ENCODE results near the gene MLN.
"Not testable (repeated sequence)": the region's sequence is repeated elsewhere in the genome, so short reads cannot be mapped to it uniquely, and the experiment has no call there.

Gene MLN

DNA sequence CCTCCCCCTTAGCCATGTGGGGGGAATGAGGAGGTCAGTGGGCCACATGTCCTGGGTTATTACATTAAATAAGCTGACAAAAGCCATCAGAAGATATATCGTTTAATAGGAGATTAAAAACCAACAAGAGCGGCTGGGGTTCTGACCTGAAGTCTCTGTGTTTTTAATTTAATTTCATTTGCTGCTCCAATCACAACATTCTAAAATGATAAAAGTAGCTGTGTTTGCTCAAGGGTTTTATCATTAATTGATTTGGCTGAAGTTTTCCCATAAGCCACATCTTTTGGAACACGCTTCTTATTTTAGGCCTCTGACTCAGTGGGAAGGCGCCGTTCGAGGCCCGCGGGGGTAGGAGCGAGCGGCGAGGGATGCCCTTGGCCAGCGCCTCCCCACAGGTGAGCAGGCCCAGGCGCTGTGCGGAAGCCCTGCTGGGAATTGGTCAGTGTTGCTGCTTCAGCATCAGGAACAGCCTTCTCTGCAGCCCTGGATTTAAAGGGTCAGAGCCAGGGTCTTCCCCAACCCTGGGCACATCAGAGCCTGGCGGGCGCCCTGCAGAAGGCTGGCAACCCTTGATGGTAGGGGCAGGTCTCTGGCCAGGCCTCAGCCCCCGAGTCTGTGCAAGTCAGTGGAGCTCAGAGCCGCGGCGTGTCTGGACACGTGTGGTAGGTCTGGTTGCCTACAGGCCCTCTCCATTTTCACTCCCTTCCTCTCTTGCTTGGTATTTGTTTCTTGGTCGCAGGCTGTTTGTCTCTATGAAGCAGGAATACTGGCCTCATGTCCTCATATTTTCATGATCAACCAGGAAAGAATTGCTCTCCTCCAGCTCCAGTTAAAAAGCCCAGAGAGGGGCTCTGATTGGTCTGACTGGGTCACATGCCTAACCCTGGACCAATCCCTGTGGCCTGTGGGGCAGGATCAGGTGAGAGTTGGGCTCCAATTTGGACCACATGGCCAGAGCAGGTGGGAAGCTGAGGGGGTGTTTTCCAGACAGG lies 30.9 kb upstream of the MLN start:
- no peak for DNase-seq (ENCODE audit: low read depth)

DNA sequence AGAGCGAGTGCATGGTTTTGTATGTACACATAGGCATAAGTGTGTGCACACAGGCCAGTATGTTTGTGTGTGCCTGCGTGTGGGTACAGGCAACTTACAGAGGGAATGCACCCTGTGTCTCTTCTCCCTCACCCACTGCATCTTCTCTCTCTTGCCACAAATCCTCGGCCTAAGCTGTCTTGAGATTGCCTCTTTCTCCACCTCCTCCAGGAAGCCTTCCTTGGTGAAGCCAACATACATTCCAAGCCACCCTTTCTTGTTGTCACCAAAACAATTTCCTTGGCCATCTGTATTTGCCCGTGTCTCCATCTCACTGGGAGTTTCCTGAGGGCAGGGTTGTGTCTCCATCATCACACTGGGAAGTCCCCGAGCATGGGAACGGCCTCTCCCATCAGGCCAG lies 29.8 kb upstream of the MLN start:
- no peak for DNase-seq (ENCODE audit: low read depth)

DNA sequence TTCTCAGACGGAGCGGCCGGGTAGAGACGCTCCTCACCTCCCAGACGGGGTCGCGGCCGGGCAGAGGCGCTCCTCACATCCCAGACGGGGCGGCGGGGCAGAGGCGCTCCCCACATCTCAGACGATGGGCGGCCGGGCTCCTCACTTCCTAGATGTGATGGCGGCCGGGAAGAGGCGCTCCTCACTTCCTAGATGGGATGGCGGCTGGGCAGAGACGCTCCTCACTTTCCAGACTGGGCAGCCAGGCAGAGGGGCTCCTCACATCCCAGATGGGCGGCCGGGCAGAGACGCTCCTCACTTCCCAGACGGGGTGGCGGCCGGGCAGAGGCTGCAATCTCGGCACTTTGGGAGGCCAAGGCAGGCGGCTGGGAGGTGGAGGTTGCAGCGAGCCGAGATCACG lies 29.0 kb upstream of the MLN start:
- not testable (repeated sequence) for DNase-seq (ENCODE audit: low read depth)

GRCh38 chr6:33831725-33832124 lies 27.9 kb upstream of the MLN start:
- DNase-seq (ENCODE audit: low read depth) = not testable (repeated sequence)

- no peak for DNase-seq (ENCODE audit: low read depth)
Measured at GRCh38 chr6:33830635-33831240, 26.9 kb upstream of the MLN start.

- no peak for DNase-seq (ENCODE audit: low read depth)
Measured at GRCh38 chr6:33828764-33829731, 25.2 kb upstream of the MLN start.

GRCh38 chr6:33828452-33828763 lies 24.6 kb upstream of the MLN start:
- no peak for DNase-seq (ENCODE audit: low read depth)

DNA sequence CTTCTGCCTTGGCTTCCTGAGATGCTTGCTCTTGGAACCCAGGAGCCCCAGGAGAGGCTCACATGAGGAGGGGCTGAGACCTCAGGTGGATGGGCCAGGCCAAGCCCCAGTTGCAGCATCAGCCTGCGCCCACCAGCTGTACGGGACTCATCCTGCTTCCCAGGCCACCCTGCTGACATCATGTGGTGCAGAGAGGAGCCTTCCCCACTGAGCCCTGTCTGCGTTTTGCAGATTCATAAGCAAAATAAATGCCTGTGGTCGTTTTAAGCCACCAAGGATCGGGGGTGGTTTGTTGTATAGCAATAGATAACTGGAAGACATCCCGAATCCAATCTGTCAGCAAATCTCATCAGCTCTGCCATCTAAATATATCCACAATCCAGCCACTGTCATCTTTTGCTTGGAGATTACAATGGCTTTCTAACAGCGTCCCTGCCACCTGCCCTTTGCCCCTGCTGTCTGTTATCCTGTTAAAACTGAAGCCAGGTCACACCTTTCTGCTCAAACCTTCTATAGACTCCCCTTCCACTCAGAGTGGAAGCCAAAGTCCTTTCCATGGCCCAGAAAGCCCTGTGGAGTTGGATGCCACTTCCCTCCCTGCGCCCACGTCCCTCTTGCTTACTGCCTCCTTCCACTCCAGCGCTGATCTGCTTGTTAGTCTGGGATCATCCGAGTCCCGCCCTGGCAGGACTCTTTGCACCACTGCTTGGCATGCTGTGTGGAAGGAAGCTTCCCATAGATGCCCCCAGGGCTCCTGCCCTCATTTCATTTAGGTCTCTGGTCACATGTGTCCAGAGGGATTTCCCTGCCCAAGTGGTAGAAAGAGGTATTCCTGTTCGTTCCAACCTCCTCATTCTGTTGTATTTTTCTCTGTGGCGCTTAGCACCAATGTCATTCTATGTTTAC lies 24.0 kb upstream of the MLN start:
- DNase-seq (ENCODE audit: low read depth) = no peak

DNA sequence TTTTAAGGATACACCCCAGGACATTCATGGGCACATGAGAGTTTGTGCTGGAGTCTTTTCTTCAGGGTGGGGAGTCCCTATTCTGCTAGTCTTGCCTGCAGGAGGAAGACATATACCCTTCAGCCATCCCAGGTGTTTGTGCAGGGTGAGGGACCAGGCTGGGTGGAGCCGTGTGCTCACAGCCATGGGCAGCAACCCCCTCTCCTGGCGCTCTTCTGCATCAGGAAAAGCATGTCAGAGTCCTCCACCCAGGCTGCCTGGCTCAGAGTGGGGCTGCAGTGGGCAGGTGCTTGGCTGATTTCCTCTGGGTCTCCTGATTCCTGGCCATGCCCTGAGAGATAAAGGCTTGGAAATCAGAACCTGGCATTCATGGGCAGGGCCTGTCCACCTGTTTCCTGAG lies 22.7 kb upstream of the MLN start:
- DNase-seq (ENCODE audit: low read depth) = no peak

DNA sequence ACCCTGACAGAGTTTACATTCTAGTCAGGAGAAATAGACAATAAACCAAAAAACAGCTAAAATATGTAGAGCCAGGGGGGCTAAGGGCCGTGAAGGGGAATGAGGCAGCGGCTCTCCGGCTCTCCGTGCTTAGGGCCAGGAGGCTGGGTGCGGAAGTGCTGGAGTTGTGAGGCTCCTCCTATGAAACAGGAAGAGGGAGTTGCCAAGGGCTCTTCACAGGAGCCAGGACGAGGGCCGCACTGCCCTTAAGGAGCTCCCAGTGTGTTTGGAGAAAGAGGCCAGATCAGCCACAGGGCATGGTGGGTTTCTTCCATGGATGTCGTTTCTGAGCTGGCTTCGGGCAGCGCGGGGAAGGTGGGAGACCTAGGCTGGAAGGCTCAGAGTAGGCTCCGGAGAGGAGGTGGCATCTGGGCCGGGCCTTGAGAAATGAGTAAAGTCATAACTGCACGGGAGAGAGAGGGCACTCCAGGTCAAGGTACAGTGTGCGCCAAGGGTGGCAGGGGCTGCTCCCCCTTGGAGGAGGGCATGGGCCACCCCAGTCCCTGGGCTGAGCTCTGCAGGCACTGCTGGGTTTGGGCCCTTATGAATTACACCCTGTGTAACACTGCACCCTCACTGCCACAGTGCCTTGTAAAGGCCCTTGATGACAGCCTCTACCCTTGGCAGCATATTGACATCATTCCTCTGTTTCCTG lies 20.8 kb upstream of the MLN start:
- DNase-seq (ENCODE audit: low read depth) = no peak

DNA sequence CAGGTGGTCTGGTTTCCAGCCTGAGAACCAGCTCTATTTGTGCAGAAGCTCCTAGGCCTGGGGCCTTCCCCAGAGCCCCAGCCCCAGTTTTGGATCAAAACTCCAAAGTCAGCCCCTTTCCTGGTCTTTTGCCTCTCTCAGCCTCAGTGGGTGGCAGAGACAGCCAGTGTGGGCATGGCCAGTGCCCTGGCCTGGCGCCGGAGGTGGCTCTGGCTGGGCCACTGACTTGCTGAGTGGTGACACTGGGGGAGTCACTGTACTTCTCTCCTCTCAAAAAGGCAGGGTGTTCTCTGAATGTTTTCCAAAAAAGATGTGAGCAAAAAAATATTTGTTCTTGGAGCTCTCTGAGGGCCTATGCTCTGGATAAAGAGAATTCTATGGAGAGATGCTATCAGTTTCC lies 20.0 kb upstream of the MLN start:
- no peak for DNase-seq (ENCODE audit: low read depth)

GRCh38 chr6:33822575-33823395 lies 19.0 kb upstream of the MLN start:
- no peak for DNase-seq (ENCODE audit: low read depth)

DNA sequence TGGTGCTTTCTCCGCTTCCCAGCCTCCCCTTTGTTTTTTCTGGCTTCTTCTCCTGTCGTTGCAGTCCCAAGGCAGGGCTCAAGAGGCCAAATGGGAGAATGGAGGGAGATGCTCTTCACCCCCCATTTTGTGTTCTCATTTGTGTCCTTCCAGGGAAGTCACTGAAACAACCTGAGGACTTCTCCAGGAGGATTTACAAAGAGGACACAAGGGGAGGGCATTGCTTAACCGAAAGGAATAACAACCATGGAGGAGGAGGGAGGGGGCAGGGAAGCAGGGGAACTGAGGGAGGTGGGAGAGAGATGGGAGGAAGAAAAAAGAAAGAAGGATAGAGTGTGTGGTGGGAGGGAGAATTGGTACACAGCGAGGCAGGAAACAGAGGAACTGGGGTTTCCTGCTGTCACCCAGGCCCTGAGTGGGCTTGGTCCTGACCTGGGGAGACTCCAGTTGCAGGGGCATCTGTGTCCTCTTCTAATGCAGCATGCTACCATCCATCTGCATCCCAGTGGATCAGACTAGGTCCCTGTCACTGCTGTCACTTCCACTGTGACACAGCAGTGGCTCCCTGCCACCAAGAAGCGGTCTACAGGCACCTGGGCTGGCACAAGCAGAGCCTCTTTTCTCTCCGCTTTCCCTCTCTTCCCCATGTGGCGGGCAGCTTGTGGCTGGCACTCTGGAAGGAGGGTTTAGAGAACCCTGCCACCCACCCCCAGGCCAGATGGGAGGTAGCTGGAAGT lies 17.1 kb upstream of the MLN start:
- DNase-seq (ENCODE audit: low read depth) = no peak

DNA sequence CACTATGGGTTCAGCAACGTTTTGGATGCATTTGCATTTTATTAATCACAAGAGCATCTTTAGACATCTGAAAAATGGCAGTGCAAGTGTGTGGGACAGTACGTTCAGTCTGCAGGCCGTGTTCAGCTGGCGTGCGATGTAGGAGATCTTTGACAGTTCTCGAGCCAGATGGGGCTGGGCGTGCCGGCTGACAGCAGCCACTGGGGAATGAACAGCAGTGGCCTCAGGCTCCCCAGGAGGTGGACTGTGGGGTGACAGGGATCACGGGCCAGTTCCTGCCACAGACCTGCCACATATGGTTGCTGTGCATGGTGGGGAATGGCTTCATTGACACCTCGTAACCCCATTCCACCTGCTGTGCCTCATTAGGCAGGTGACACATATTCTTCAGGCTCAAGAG lies 16.4 kb upstream of the MLN start:
- DNase-seq (ENCODE audit: low read depth) = no peak

DNA sequence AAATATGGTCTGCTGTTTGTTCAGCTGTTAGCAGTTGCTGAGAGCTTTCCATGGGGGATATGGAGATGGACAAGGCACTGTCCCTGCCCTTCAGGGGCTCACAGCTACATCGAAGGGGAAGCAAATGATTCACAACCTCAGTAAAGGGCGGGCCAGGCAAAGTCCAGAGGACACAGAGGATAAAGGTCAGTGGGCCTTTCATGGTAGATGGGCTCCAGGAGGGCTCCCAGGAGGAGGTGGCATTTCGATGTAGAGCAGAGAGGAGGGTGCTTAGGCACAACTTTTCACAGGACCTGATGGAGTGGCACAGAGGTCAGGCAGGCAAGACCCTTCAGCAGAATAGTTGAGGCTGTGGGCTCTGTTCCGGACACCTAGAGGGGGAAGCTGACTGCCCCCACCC lies 15.2 kb upstream of the MLN start:
- no peak for DNase-seq (ENCODE audit: low read depth)

GRCh38 chr6:33818293-33818692 lies 14.5 kb upstream of the MLN start:
- DNase-seq (ENCODE audit: low read depth) = no peak

- no peak for DNase-seq (ENCODE audit: low read depth)
Measured at GRCh38 chr6:33817489-33817888, 13.7 kb upstream of the MLN start.

DNA sequence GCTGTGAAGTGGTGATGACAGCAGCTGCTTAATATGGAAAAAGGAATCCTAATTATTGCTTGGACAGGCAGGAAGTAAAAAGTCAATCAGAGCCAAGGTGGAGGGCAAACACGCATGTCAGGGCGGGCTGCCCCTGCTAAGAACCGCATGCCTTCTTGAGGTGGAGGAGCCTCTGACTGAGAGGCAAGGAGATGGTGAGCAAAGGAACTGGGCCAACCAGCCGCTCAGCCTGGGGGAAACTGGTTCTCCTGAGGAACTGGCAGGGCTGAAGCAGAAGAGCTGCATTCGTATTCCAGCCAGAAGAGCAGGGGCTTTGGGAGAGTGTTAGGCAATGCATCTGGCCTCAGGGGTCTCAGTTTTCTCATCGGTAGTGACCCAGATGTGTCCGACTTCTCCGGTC lies 13.1 kb upstream of the MLN start:
- no peak for DNase-seq (ENCODE audit: low read depth)

GRCh38 chr6:33815854-33816253 lies 12.1 kb upstream of the MLN start:
- no peak for DNase-seq (ENCODE audit: low read depth)
